Measurements from ENCODE around the gene CD177. TPM values are rescaled to one million over a fixed set of nuclear protein-coding genes. Genes with fewer than 3 reads are reported as not detected.
"Not testable (repeated sequence)": the region's sequence is repeated elsewhere in the genome, so short reads cannot be mapped to it uniquely, and the experiment has no call there.

Gene CD177
- total RNA-seq, 4 donors from 2014 or later, result 0.42 to 4.3 (median 0.74) TPM

DNA sequence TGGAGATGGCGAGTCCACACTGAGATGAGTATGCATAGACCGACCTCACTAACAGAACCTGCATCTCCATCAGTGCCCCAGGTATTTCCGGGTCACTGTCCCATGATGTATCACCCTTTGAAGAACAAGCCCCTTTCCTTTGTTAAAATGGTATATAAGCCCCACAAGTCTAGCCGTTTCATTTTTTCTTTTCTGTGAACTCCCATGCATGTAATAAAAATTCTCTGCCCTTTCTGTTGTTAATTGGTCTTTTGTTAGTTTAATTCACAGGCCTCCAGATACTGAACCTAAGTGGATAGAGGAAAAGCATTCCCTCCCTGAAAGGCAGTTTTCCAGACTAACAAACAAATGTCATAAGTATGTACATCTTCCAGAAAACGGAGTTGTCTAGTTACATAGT lies 15.0 kb upstream of the CD177 start:
- TF ChIP-seq POLR2AphosphoS5 (IDR thresholded peaks at IDR 0.05) (no peak), POLR2A (IDR thresholded peaks at IDR 0.05; ENCODE audit: low read depth) (no peak), EP300 (IDR thresholded peaks at IDR 0.05) (no peak)
- Histone ChIP-seq H3K27me3 (peaks cover 0 to 32% (median 0%) of the 10 kb centered on the region in 4 donors), H3K4me3 (no peak overlapping the region), H3K36me3 (no peaks in the 10 kb centered on the region), H3K4me1 (no peaks in the 10 kb centered on the region), H3K27ac (replicated peaks in 1 of 4) (no peak overlapping the region), H3K9me3 (no peaks in the 10 kb centered on the region)
- intact Hi-C loops (cut with DNase I), result no loop called here
- WGBS, result 66% methylated on average over 4 of the region's 5 CpGs
- no peak for DNase-seq (ENCODE audit: extremely low spot score)

DNA sequence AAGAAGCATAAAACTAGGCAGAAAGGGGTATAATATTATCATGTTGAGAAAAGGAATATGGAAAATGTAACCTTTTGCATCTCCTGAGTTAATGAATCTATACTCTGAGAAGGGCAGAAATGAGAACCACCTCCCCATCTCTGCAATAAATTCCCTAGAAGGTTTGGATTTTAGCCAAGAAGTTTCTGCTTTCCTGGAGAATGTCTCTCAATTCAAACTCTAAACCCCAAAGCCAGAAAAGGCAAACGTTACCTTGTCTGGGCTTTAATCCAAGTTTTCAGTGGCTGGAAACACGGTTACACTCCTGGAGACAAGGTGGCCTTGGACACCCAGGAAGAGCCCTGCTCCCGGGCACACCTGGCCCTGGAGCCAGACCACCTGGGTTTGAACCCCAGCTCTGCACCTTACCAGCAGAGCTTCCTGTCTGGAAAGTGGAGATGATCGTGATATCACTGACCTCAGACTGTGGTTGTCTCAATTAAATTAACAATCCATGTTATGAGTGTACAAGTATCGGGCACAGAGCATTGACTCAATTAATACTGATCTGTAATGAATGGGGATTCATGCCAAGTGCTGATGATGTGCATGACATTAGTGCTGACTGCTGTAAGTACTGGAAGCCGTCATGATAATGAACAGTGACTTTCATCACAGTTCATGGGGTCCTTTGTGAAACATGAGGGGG lies 14.1 kb upstream of the CD177 start:
- H3K4me1 ChIP-seq; H3K27ac ChIP-seq (replicated peaks in 1 of 4); H3K36me3 ChIP-seq; H3K9me3 ChIP-seq; DNase-seq (ENCODE audit: extremely low spot score); H3K4me3 ChIP-seq; intact Hi-C loops (cut with DNase I): not testable (repeated sequence)
- H3K27me3 ChIP-seq, result peaks cover 0 to 32% (median 0%) of the 10 kb centered on the region in 4 donors
- WGBS, result 0% methylated on average over 1 of the region's 6 CpGs

DNA sequence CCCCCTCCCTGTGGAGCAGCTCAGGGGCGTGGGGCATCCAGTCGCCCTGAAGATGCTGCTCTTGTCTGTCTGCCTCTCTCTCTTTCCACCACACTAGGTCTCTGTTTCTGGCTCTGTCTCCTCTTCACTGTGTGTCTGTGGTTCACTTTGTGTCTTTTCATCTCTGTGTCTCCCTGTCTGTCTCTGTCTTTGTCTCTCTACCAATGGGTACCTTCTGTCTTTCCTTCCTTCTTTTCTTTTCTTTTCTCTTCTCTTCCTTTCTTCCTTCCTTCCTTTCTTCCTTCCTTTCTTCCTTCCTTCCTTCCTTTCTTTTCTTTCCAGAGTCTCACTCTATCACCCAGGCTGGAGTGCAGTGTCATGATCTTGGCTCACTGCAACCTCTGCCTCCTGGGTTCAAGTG lies 13.4 kb upstream of the CD177 start:
- peaks cover 0 to 32% (median 0%) of the 10 kb centered on the region in 4 donors for H3K27me3 ChIP-seq
- H3K9me3 ChIP-seq; H3K27ac ChIP-seq (replicated peaks in 1 of 4); H3K4me3 ChIP-seq; H3K4me1 ChIP-seq; H3K36me3 ChIP-seq; intact Hi-C loops (cut with DNase I); DNase-seq (ENCODE audit: extremely low spot score): not testable (repeated sequence)
- WGBS, result 84% methylated on average over 2 of the region's 2 CpGs

DNA sequence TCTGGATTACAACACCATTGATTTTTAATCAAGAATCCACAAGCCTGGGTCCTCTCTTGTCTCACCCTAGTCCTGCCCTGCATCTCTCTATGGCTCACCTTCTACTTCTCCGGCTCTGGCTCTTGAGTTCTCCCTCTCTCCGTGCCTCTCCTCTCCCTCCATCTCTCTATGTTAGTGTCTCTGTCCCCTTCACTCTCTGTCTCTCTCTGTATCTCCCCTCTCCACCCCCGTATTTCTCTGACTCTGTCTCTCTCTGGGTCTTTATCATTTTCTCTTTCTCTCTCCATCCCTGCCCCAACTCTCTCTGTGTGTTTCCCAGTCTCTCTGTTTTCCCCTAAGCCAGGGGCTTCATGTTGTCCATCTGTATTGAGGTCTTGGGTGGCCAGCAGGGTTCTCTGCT lies 12.4 kb upstream of the CD177 start:
- DNase-seq (ENCODE audit: extremely low spot score); H3K4me3 ChIP-seq; H3K36me3 ChIP-seq; H3K27ac ChIP-seq (replicated peaks in 1 of 4); intact Hi-C loops (cut with DNase I); H3K9me3 ChIP-seq; H3K4me1 ChIP-seq: not testable (repeated sequence)
- 79% methylated on average over 3 of the region's 3 CpGs for WGBS
- H3K27me3 ChIP-seq, result peaks cover 0 to 32% (median 0%) of the 10 kb centered on the region in 4 donors

DNA sequence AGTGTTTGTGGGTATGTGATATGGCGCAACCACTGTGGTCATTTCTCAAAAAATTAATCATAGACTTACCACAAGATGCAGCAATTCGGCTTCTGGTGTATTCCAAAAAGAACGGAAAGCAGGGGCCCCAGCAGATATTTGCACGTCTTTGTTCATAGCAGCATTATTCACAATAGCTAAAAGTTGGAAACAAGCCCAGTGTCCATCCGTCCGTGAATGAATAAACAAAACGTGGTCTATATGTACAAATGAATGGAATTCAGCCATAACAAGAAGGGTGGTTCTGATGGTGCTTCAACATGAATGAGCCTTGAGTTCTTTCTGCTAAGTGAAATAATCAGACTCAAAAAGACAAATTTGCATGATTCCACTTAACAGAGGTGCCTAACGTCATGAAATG lies 11.4 kb upstream of the CD177 start:
- H3K9me3 ChIP-seq; DNase-seq (ENCODE audit: extremely low spot score); H3K4me1 ChIP-seq; H3K4me3 ChIP-seq; H3K36me3 ChIP-seq; H3K27ac ChIP-seq (replicated peaks in 1 of 4); intact Hi-C loops (cut with DNase I): not testable (repeated sequence)
- H3K27me3 ChIP-seq, result peaks cover 0 to 32% (median 0%) of the 10 kb centered on the region in 4 donors
- 15% methylated on average over 8 of the region's 8 CpGs for WGBS

DNA sequence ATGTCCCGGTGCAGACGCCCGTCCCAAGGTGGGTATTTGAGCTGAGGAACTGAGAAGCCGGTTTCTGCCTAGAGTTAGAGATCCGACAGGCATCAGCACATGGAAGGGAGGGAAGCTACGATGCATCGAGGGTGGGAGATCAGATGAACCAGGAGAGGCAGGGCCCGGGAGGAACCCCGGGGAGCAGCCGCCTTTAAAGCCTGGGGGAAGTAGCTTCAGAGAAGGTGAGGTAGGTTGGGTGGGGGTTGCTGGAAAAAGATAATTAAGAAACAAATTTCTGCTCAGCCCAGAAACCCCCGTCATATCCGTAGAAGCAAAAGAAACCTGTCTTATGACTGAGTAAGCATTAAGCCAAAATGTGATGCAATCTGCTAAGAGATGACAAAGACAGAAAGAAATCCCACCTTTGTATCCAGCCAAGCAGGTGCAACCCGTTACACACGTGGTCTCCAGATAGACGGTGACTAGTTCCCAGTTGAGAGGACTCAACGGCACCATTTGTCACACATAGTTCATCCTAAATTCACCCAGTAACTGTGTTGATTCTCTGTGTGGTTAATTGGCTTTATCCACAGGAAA lies 9.1 kb upstream of the CD177 start:
- H3K4me3 ChIP-seq; intact Hi-C loops (cut with DNase I); H3K4me1 ChIP-seq; H3K27ac ChIP-seq (replicated peaks in 1 of 4); DNase-seq (ENCODE audit: extremely low spot score); H3K9me3 ChIP-seq; H3K36me3 ChIP-seq: not testable (repeated sequence)
- WGBS, result 57% methylated on average over 16 of the region's 16 CpGs
- H3K27me3 ChIP-seq, result peaks cover 0 to 23% (median 0%) of the 10 kb centered on the region in 4 donors

DNA sequence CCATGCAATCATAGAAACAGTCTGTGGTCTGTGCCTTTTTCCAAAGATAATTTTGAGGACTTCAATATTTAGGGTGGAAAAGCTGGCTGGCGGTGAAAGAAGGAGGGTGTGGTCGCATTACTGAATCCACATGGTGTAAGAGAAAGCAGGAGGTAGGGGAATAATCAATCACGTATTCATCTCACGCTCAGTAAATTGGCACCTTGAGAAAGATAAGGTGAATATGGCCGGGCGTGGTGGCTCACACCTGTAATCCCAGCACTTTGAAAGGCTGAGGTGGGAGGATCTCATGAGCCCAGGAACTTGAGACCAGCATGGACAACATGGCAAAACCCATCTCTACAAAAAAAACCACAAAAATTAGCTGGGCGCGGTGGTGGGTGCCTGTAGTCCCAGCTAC lies 3.7 kb upstream of the CD177 start:
- H3K36me3 ChIP-seq; DNase-seq (ENCODE audit: extremely low spot score); intact Hi-C loops (cut with DNase I); H3K9me3 ChIP-seq; H3K27ac ChIP-seq (replicated peaks in 1 of 4); H3K4me1 ChIP-seq; H3K4me3 ChIP-seq: not testable (repeated sequence)
- 87% methylated on average over 8 of the region's 8 CpGs for WGBS
- H3K27me3 ChIP-seq, result peaks cover 0 to 22% (median 1%) of the 10 kb centered on the region in 4 donors

DNA sequence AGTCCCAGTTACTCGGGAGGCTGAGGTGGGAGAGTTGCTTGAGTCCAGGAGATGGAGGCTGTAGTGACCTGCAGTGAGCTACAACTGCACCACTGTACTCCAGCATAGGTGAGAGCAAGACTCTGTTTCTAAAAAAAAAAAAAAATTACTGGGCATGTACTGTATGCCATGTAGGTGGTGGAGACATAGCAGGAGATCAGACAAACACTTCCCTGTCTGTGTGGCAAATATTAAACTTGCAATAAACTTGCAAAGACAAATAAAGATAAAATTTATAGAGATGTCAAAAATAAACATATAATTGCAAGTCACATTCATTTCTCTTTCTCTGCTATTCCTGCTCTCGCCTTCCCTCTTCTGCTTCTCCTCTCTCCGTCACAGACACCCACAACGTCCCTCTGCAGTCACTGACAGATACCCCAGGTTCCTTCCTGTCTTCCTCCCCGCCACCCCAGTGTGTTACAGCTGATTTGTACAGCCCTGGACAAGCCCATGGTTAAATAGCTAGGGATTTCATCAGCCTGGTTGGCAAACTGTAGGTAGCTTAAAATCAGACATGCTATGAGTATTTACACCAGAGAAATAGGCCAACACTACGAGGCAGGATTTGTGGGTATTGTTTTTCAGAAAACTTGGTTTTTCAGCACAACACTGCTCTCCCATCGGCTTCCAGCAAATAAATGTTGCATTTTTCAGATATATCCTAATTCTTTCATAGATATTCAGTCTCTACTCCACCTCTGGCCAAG lies 1.3 kb upstream of the CD177 start:
- TF ChIP-seq, protein P1, sequence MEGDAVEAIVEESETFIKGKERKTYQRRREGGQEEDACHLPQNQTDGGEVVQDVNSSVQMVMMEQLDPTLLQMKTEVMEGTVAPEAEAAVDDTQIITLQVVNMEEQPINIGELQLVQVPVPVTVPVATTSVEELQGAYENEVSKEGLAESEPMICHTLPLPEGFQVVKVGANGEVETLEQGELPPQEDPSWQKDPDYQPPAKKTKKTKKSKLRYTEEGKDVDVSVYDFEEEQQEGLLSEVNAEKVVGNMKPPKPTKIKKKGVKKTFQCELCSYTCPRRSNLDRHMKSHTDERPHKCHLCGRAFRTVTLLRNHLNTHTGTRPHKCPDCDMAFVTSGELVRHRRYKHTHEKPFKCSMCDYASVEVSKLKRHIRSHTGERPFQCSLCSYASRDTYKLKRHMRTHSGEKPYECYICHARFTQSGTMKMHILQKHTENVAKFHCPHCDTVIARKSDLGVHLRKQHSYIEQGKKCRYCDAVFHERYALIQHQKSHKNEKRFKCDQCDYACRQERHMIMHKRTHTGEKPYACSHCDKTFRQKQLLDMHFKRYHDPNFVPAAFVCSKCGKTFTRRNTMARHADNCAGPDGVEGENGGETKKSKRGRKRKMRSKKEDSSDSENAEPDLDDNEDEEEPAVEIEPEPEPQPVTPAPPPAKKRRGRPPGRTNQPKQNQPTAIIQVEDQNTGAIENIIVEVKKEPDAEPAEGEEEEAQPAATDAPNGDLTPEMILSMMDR (IDR thresholded peaks at IDR 0.05), result no peak
- TF ChIP-seq POLR2AphosphoS5 (IDR thresholded peaks at IDR 0.05), result no peak
- TF ChIP-seq EP300 (IDR thresholded peaks at IDR 0.05), result no peak
- no peak for TF ChIP-seq POLR2A (IDR thresholded peaks at IDR 0.05; ENCODE audit: low read depth)
- no peaks in the 10 kb centered on the region for H3K36me3 ChIP-seq
- intact Hi-C loops (cut with DNase I), result no loop called here
- WGBS, result 70% methylated on average over 7 of the region's 7 CpGs
- H3K27me3 ChIP-seq, result peaks cover 0 to 29% (median 1%) of the 10 kb centered on the region in 4 donors
- DNase-seq (ENCODE audit: extremely low spot score), result no peak
- peaks cover 0 to 7% (median 3%) of the 10 kb centered on the region in 4 donors for H3K4me1 ChIP-seq
- H3K4me3 ChIP-seq, result no peak overlapping the region
- peaks cover 0 to 3% (median 0%) of the 10 kb centered on the region in 4 donors for H3K9me3 ChIP-seq
- no peak overlapping the region for H3K27ac ChIP-seq (replicated peaks in 1 of 4)
